ENCODE data around the gene SZRD1.

DNA sequence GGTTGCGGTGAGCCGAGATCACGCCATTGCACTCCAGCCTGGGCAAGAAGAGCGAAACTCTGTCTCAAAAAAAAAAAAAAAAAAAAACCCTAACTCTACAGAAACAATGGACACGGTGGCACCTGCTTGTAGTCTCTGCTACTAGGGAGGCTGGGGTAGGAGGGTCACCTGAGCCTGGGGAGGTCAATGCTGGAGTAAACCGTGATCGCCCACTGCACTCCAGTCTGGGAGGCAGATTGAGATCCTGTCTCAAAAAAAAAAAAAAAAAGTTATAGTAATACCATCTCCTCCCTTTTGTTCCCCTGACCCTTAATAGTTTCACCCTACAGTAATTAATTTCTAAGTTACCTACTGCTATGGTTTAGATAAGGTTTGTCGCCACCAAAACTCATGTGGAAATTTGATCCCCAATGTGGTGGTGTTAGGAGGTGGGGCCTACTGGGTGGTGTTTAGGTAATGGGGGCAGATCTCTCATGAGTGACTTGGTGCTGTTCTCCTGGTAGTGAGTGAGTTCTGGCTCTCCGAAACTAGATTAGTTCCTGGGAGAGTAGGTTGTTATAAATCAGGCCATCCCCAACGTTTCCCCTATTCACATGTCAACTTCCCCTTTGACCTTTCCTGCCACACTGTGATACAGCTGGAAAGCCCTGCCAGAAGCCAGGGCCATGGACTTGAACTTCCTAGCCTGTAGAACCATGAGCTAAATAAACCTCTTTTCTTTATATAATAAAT, 24.5 kb upstream of the SZRD1 start:
- TF ChIP-seq, protein P1, sequence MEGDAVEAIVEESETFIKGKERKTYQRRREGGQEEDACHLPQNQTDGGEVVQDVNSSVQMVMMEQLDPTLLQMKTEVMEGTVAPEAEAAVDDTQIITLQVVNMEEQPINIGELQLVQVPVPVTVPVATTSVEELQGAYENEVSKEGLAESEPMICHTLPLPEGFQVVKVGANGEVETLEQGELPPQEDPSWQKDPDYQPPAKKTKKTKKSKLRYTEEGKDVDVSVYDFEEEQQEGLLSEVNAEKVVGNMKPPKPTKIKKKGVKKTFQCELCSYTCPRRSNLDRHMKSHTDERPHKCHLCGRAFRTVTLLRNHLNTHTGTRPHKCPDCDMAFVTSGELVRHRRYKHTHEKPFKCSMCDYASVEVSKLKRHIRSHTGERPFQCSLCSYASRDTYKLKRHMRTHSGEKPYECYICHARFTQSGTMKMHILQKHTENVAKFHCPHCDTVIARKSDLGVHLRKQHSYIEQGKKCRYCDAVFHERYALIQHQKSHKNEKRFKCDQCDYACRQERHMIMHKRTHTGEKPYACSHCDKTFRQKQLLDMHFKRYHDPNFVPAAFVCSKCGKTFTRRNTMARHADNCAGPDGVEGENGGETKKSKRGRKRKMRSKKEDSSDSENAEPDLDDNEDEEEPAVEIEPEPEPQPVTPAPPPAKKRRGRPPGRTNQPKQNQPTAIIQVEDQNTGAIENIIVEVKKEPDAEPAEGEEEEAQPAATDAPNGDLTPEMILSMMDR (conservative IDR thresholded peaks at IDR 0.05; ENCODE audit: low read length) = no peak
- no peak for TF ChIP-seq EZH2phosphoT487 (IDR thresholded peaks at IDR 0.05; ENCODE audit: borderline replicate concordance, low read depth, low read length)

All from OCI-LY7 (cell line).